HEK293 (cell line): Measurements from ENCODE around the gene ENAH.

ENCODE experiments used
- BCL11A ChIP-seq: fragments of 450-650 bp; formaldehyde crosslinking; IDR thresholded peaks from 2 replicates; pipeline ENCODE4 v1.5.1; 2016; ENCODE audit warnings: low read depth, missing biosample characterization, missing genetic modification characterization
- CTCF ChIP-seq: fragments of 450-650 bp; formaldehyde crosslinking; IDR thresholded peaks from 2 replicates; pipeline ENCODE4 v1.5.1; 2016; ENCODE audit warnings: missing biosample characterization, missing genetic modification characterization
- GLI2 ChIP-seq: fragments of 450-650 bp; formaldehyde crosslinking; IDR thresholded peaks from 2 replicates; pipeline ENCODE4; 2017; ENCODE audit warnings: missing biosample characterization, missing genetic modification characterization, low read depth, borderline replicate concordance
- HOXC10 ChIP-seq: sonication (generic); formaldehyde crosslinking; IDR thresholded peaks from 2 replicates; pipeline ENCODE4 v1.8.1; 2023; ENCODE audit warnings: mild to moderate bottlenecking, missing genetic modification reagents
- IKZF3 ChIP-seq: fragments of 450-650 bp; IDR thresholded peaks from 2 replicates; pipeline ENCODE4 v1.5.0; 2018; ENCODE audit warnings: missing biosample characterization, mild to moderate bottlenecking, missing genetic modification characterization, moderate library complexity
- OVOL3 ChIP-seq: fragments of 450-650 bp; formaldehyde crosslinking; IDR thresholded peaks from 2 replicates; pipeline ENCODE4 v1.5.1; 2016; ENCODE audit warnings: missing biosample characterization, missing genetic modification characterization
- PATZ1 ChIP-seq: fragments of 450-650 bp; formaldehyde crosslinking; IDR thresholded peaks from 2 replicates; pipeline ENCODE4 v1.5.1; 2016; ENCODE audit warnings: missing biosample characterization, missing genetic modification characterization
- YY1 ChIP-seq: fragments of 450-650 bp; formaldehyde crosslinking; IDR thresholded peaks from 2 replicates; pipeline ENCODE4 v1.5.1; 2018; ENCODE audit warnings: missing biosample characterization, missing genetic modification characterization
- ZNF138 ChIP-seq: fragments of 450-650 bp; formaldehyde crosslinking; IDR thresholded peaks from 2 replicates; pipeline ENCODE4 v1.5.1; 2016; ENCODE audit warnings: missing biosample characterization, missing genetic modification characterization, borderline replicate concordance
- ZNF148 ChIP-seq: fragments of 450-650 bp; formaldehyde crosslinking; IDR thresholded peaks from 2 replicates; pipeline ENCODE4 v1.5.0; 2017; ENCODE audit warnings: missing biosample characterization, missing genetic modification characterization, borderline replicate concordance
- ZNF18 ChIP-seq: fragments of 450-650 bp; formaldehyde crosslinking; IDR thresholded peaks from 2 replicates; pipeline ENCODE4 v1.5.1; 2016; ENCODE audit warnings: missing biosample characterization, missing genetic modification characterization
- ZNF223 ChIP-seq: fragments of 450-650 bp; formaldehyde crosslinking; IDR thresholded peaks from 2 replicates; pipeline ENCODE4 v1.5.1; 2016; ENCODE audit warnings: missing biosample characterization, missing genetic modification characterization
- ZNF239 ChIP-seq: fragments of 450-650 bp; formaldehyde crosslinking; IDR thresholded peaks from 2 replicates; pipeline ENCODE4 v1.5.1; 2016; ENCODE audit warnings: missing biosample characterization, missing genetic modification characterization
- ZNF24 ChIP-seq: fragments of 450-650 bp; formaldehyde crosslinking; IDR thresholded peaks from 2 replicates; pipeline ENCODE4 v1.5.1; 2016; ENCODE audit warnings: missing biosample characterization, missing genetic modification characterization
- ZNF292 ChIP-seq: fragments of 450-650 bp; formaldehyde crosslinking; IDR thresholded peaks from 2 replicates; pipeline ENCODE4 v1.5.1; 2016; ENCODE audit warnings: low read depth, missing biosample characterization, missing genetic modification characterization, borderline replicate concordance
- ZNF302 ChIP-seq: fragments of 450-650 bp; formaldehyde crosslinking; IDR thresholded peaks from 2 replicates; pipeline ENCODE4 v1.5.1; 2016; ENCODE audit warnings: missing biosample characterization, missing genetic modification characterization, low read depth
- ZNF37A ChIP-seq: fragments of 450-650 bp; IDR thresholded peaks from 2 replicates; pipeline ENCODE4 v1.5.1; 2018; ENCODE audit warnings: missing biosample characterization, missing genetic modification characterization
- ZNF398 ChIP-seq: fragments of 450-650 bp; formaldehyde crosslinking; IDR thresholded peaks from 2 replicates; pipeline ENCODE4 v1.5.1; 2017; ENCODE audit warnings: missing biosample characterization, missing genetic modification characterization
- ZNF513 ChIP-seq: fragments of 450-650 bp; IDR thresholded peaks from 2 replicates; pipeline ENCODE4 v1.5.1; 2018; ENCODE audit warnings: missing biosample characterization, missing genetic modification characterization
- ZNF544 ChIP-seq: fragments of 450-650 bp; formaldehyde crosslinking; IDR thresholded peaks from 2 replicates; pipeline ENCODE4 v1.5.0; 2017; ENCODE audit warnings: missing biosample characterization, missing genetic modification characterization
- ZNF626 ChIP-seq: fragments of 450-650 bp; sonication (Bioruptor Pico); formaldehyde crosslinking; IDR thresholded peaks from 2 replicates; pipeline ENCODE4 v1.5.1; 2018; ENCODE audit warnings: missing biosample characterization, missing genetic modification characterization, inconsistent platforms
- ZNF629 ChIP-seq: fragments of 450-650 bp; formaldehyde crosslinking; IDR thresholded peaks from 2 replicates; pipeline ENCODE4 v1.5.1; 2017; ENCODE audit warnings: missing biosample characterization, missing genetic modification characterization
- ZNF776 ChIP-seq: fragments of 450-650 bp; formaldehyde crosslinking; IDR thresholded peaks from 2 replicates; pipeline ENCODE4 v1.5.0; 2017; ENCODE audit warnings: missing biosample characterization, missing genetic modification characterization, borderline replicate concordance
- ZSCAN16 ChIP-seq: fragments of 450-650 bp; formaldehyde crosslinking; IDR thresholded peaks from 2 replicates; pipeline ENCODE4 v1.5.1; 2016; ENCODE audit warnings: missing biosample characterization, missing genetic modification characterization
- ZSCAN23 ChIP-seq: fragments of 450-650 bp; formaldehyde crosslinking; IDR thresholded peaks from 2 replicates; pipeline ENCODE4 v1.5.1; 2016; ENCODE audit warnings: missing biosample characterization, missing genetic modification characterization
- ZSCAN4 ChIP-seq: fragments of 450-650 bp; formaldehyde crosslinking; IDR thresholded peaks from 2 replicates; pipeline ENCODE4 v1.5.1; 2017; ENCODE audit warnings: missing biosample characterization, missing genetic modification characterization

ENAH gene

GRCh38 chr1:225655509-225656258 lies 2.8 kb upstream of the ENAH start (continued):
- TF ChIP-seq ZNF24 (tag by site-specific recombination), result peak; percentile 91; the same call in 1 of the 2 replicates
- TF ChIP-seq HOXC10 (CRISPR knock-in tag), result no peak
- peak; percentile 32; the same call in 1 of the 2 replicates for TF ChIP-seq ZNF398
- TF ChIP-seq ZNF292 (tag by site-specific recombination), result no peak
- TF ChIP-seq BCL11A, result peak; percentile 95
- 0 out of 2 replicates have a peak, but pooled peaks have one; percentile 57 for TF ChIP-seq CTCF (tag by site-specific recombination)
- no peak for TF ChIP-seq ZSCAN16 (tag by site-specific recombination)
- TF ChIP-seq ZNF302, result no peak
- TF ChIP-seq YY1 (tag by site-specific recombination), result no peak
- TF ChIP-seq ZNF544, result no peak
- TF ChIP-seq ZSCAN4 (tag by site-specific recombination), result peak; percentile 40; the same call in 1 of the 2 replicates
- TF ChIP-seq GLI2, result peak; percentile 73; the same call in 1 of the 2 replicates
- TF ChIP-seq OVOL3 (tag by site-specific recombination), result peak; percentile 59; the same call in 1 of the 2 replicates
- peak; percentile 44; the same call in 1 of the 2 replicates for TF ChIP-seq ZSCAN23 (tag by site-specific recombination)
- TF ChIP-seq ZNF223, result no peak
- no peak for TF ChIP-seq ZNF626 (tag by site-specific recombination)
- no peak for TF ChIP-seq ZNF148
- TF ChIP-seq PATZ1 (tag by site-specific recombination), result peak; percentile 62; the same call in 1 of the 2 replicates
- TF ChIP-seq ZNF138 (tag by site-specific recombination), result no peak
- TF ChIP-seq ZNF776 (tag by site-specific recombination), result no peak
- TF ChIP-seq ZNF513 (tag by site-specific recombination), result no peak
- TF ChIP-seq ZNF629, result peak; percentile 96
- no peak for TF ChIP-seq ZNF18 (tag by site-specific recombination)
- TF ChIP-seq ZNF37A (tag by site-specific recombination), result no peak
- no peak for TF ChIP-seq ZNF239 (tag by site-specific recombination)
- peak; percentile 62; the same call in 1 of the 2 replicates for TF ChIP-seq IKZF3 (tag by site-specific recombination)
